Natural killer cell (primary cell): ENCODE data around the gene SKAP1. TPM values are rescaled to one million over a fixed set of nuclear protein-coding genes. Genes with fewer than 3 reads are reported as not detected.
A peak's percentile ranks its signal among the peaks of the same experiment; 100 is the strongest.

Source experiments
- ATAC-seq, 3 donors: fragments of 150-1000 bp in 2 of 3; fragments of 200-7000 bp in 1 of 3; cut with Tn5 transposase; 1 replicate in 1 of 3; 2 replicates in 2 of 3; pipeline ENCODE4 v1.10.0; 2021; ENCODE audit warnings: mild to moderate bottlenecking in 2 of 3, moderate library complexity in 2 of 3
- DNase-seq, 2 donors: peaks; one replicate each; pipeline versions ENCODE4 v3.0.0 to v3.0.0-alpha.2; 2013 to 2021; ENCODE audit warnings: mixed read lengths in 1 of 2
- H3K27ac ChIP-seq: one replicate; pipeline ENCODE4 v1.5.1; 2013; ENCODE audit warnings: mild to moderate bottlenecking, low read length
- H3K27me3 ChIP-seq: one replicate; pipeline ENCODE4 v1.6.1; 2013; ENCODE audit warnings: low read length; ENCODE audit not compliant: control insufficient read depth, insufficient read depth
- H3K36me3 ChIP-seq: one replicate; pipeline ENCODE4 v1.6.1; 2013; ENCODE audit warnings: low read length; ENCODE audit not compliant: control insufficient read depth, insufficient read depth
- H3K4me1 ChIP-seq: one replicate; pipeline ENCODE4 v1.6.1; 2013; ENCODE audit warnings: low read length; ENCODE audit not compliant: control insufficient read depth, insufficient read depth
- H3K4me3 ChIP-seq: one replicate; pipeline ENCODE4 v1.5.1; 2013; ENCODE audit warnings: low read length
- H3K9me3 ChIP-seq: one replicate; pipeline ENCODE4 v1.6.1; 2013; ENCODE audit warnings: low read length; ENCODE audit not compliant: control insufficient read depth, insufficient read depth
- H3K27ac Mint-ChIP-seq, 2 donors: one replicate each; pipeline ENCODE4 v1.8.0; 2022; ENCODE audit warnings: mild to moderate bottlenecking in 2 of 2, mixed read lengths in 2 of 2, moderate library complexity in 1 of 2
- H3K27me3 Mint-ChIP-seq, 2 donors: one replicate each; pipeline ENCODE4 v1.8.0; 2022; ENCODE audit warnings: low read depth in 2 of 2, mixed read lengths in 2 of 2
- H3K36me3 Mint-ChIP-seq: one replicate; pipeline ENCODE4 v1.8.0; 2022; ENCODE audit warnings: mixed read lengths
- H3K4me1 Mint-ChIP-seq, 2 donors: one replicate each; pipeline ENCODE4 v1.8.0; 2022; ENCODE audit warnings: mixed read lengths in 2 of 2
- H3K4me3 Mint-ChIP-seq: one replicate; pipeline ENCODE4 v1.8.0; 2022; ENCODE audit warnings: mild to moderate bottlenecking, moderate library complexity, mixed read lengths
- H3K9me3 Mint-ChIP-seq, 2 donors: one replicate each; pipeline ENCODE4 v1.8.0; 2022; ENCODE audit warnings: mixed read lengths in 2 of 2
- CTCF ChIP-seq: fragments of 200-600 bp; IDR thresholded peaks from one replicate; pipeline ENCODE4 v1.8.0; 2022; ENCODE audit warnings: antibody characterized with exemption
- WGBS: methylation state at CpG from one replicate; pipeline ENCODE4 v1.1.7; 2013; ENCODE audit warnings: missing lambda C conversion rate; ENCODE audit not compliant: insufficient coverage; 5-methylcytosine and 5-hydroxymethylcytosine counted together
- intact Hi-C: fragments of 100-400 bp; cut with micrococcal nuclease; formaldehyde crosslinking; loops from one replicate; pipeline ENCODE4 v1.14.2; 2022
- total RNA-seq, 4 donors: library from RNA; stranded (reverse); fragments of 120-200 nt in 1 of 4; gene quantifications; one replicate each; pipeline versions ENCODE4 v1.2.3 to v1.2.4, GENCODE V29; 2013 to 2022

Gene SKAP1
- total RNA-seq, 3 donors from 2014 or later (not counting 1 experiment from before 2014, with no cell fraction given), result 168 to 227 (median 190) TPM

GRCh38 chr17:48477221-48477620 is 47.2 kb upstream of the SKAP1 start:
- H3K4me3 Mint-ChIP-seq, result peak overlapping the region; percentile 56
- no peak for DNase-seq
- Histone ChIP-seq H3K4me1 (peaks cover 31% of the 10 kb centered on the region), H3K27ac (no peak overlapping the region), H3K27me3 (no peaks in the 10 kb centered on the region), H3K36me3 (no peaks in the 10 kb centered on the region), H3K9me3 (no peaks in the 10 kb centered on the region), H3K4me3 (no peak overlapping the region)
- peaks cover 29 to 53% of the 10 kb centered on the region in 2 donors for H3K4me1 Mint-ChIP-seq
- intact Hi-C loops, result no loop called here
- H3K27ac Mint-ChIP-seq, result peak overlapping the region; percentile 77 to 90
- no peak for TF ChIP-seq CTCF
- H3K36me3 Mint-ChIP-seq, result no peaks in the 10 kb centered on the region
- H3K9me3 Mint-ChIP-seq, result no peaks in the 10 kb centered on the region
- 75% methylated on average over 1 of the region's 1 CpG for WGBS
- no peak for ATAC-seq
- no peaks in the 10 kb centered on the region for H3K27me3 Mint-ChIP-seq

GRCh38 chr17:48472411-48473281 is 42.6 kb upstream of the SKAP1 start:
- peak; percentile 92 to 96 (median 94) for ATAC-seq
- TF ChIP-seq CTCF, result no peak
- H3K4me1 Mint-ChIP-seq, result peaks cover 31 to 57% of the 10 kb centered on the region in 2 donors
- Histone ChIP-seq H3K36me3 (no peaks in the 10 kb centered on the region), H3K27me3 (no peaks in the 10 kb centered on the region), H3K27ac (peak overlapping the region; percentile 46), H3K4me1 (peaks cover 39% of the 10 kb centered on the region), H3K9me3 (no peaks in the 10 kb centered on the region), H3K4me3 (no peak overlapping the region)
- H3K36me3 Mint-ChIP-seq, result no peaks in the 10 kb centered on the region
- H3K27me3 Mint-ChIP-seq, result no peaks in the 10 kb centered on the region
- DNase-seq, result peak; percentile 58 to 70
- H3K9me3 Mint-ChIP-seq, result no peaks in the 10 kb centered on the region
- intact Hi-C loops, result loop anchor here (2.0 kb wide), 2 partner anchors 32 to 46 kb away; no protein-coding TSS in a partner anchor
- WGBS, result 26% methylated on average over 6 of the region's 6 CpGs
- H3K27ac Mint-ChIP-seq, result peak overlapping the region; percentile 83 to 93
- peak overlapping the region; percentile 80 for H3K4me3 Mint-ChIP-seq

GRCh38 chr17:48471817-48472410 is 41.9 kb upstream of the SKAP1 start:
- H3K4me3 ChIP-seq, result no peak overlapping the region
- H3K27ac Mint-ChIP-seq, result peak overlapping the region; percentile 83 to 93
- peaks cover 32% of the 10 kb centered on the region for H3K4me1 ChIP-seq
- no peaks in the 10 kb centered on the region for H3K9me3 Mint-ChIP-seq
- TF ChIP-seq CTCF, result no peak
- H3K27me3 Mint-ChIP-seq, result no peaks in the 10 kb centered on the region
- DNase-seq (no peak), ATAC-seq (no peak)
- intact Hi-C loops, result loop anchor here (2.0 kb wide), 2 partner anchors 31 to 45 kb away; no protein-coding TSS in a partner anchor
- peak overlapping the region; percentile 46 for H3K27ac ChIP-seq
- 75% methylated on average over 7 of the region's 8 CpGs for WGBS
- H3K9me3 ChIP-seq, result no peaks in the 10 kb centered on the region
- H3K4me1 Mint-ChIP-seq, result peaks cover 27 to 50% of the 10 kb centered on the region in 2 donors
- H3K36me3 Mint-ChIP-seq, result no peaks in the 10 kb centered on the region
- H3K4me3 Mint-ChIP-seq, result peak overlapping the region; percentile 80
- no peaks in the 10 kb centered on the region for H3K27me3 ChIP-seq
- no peaks in the 10 kb centered on the region for H3K36me3 ChIP-seq
